Fibroblast of mammary gland (primary cell): ENCODE data around the gene CTIF.

ENCODE experiments used
- DNase-seq: peaks from one replicate; pipeline ENCODE4 v3.0.0-alpha.2; 2010; ENCODE audit warnings: low read depth
- H3K4me3 ChIP-seq: 2 replicates; pipeline ENCODE4 v1.5.1; 2011; ENCODE audit warnings: low read depth, mild to moderate bottlenecking, low read length, moderate library complexity; ENCODE audit not compliant: control insufficient read depth
- TF ChIP-seq, protein P1 (sequence below): conservative IDR thresholded peaks from 2 replicates; pipeline ENCODE4 v1.5.1; 2011; ENCODE audit warnings: low read depth, low read length, inconsistent platforms; ENCODE audit not compliant: control insufficient read depth, insufficient read depth

The CTIF gene

GRCh38 chr18:48831802-48832201 is 293.0 kb downstream of the CTIF start:
- H3K4me3 ChIP-seq, result no peak overlapping the region
- TF ChIP-seq, protein P1, sequence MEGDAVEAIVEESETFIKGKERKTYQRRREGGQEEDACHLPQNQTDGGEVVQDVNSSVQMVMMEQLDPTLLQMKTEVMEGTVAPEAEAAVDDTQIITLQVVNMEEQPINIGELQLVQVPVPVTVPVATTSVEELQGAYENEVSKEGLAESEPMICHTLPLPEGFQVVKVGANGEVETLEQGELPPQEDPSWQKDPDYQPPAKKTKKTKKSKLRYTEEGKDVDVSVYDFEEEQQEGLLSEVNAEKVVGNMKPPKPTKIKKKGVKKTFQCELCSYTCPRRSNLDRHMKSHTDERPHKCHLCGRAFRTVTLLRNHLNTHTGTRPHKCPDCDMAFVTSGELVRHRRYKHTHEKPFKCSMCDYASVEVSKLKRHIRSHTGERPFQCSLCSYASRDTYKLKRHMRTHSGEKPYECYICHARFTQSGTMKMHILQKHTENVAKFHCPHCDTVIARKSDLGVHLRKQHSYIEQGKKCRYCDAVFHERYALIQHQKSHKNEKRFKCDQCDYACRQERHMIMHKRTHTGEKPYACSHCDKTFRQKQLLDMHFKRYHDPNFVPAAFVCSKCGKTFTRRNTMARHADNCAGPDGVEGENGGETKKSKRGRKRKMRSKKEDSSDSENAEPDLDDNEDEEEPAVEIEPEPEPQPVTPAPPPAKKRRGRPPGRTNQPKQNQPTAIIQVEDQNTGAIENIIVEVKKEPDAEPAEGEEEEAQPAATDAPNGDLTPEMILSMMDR, result no peak
- DNase-seq, result no peak

DNA sequence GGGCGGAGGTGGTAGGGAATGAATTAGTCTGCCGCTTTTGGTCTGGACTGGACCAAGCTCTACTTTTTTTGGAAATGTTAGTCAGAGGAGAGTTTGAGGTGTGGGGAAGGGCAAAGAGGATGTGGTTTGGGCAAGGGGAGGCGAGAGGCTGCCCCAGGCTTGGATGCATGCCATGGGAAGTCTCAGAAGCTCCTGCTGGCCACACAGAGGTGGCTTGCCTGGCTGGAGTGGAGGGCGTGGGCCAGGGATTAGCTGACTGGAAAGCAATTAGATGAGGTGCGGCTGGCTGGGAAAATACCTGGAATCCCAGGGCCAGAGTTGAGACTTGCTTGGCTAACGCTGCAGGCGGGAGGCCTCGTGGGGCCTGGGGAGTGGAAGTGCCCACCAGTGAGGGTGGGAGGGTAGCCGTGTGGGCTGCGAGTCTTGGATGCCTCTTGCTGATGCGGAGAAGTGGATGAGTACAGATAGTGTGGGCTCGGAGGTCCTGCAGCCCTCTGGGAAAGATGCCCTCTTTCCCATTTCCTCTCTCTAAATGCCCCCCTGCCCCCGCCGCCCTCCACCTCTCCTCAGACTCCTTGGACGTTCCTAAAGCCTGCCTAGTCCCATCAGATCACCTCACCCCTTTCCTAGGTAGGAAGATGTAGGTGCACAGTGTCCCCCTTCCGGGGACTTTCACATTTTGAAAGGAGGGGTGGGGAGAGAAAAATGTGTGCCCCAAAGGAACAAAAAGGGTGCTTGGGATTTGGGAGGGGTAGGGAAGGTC is 294.3 kb downstream of the CTIF start:
- no peak overlapping the region for H3K4me3 ChIP-seq
- DNase-seq, result peak; percentile 74
- TF ChIP-seq, protein P1, result no peak

GRCh38 chr18:48833701-48834412 is 295.0 kb downstream of the CTIF start:
- DNase-seq, result peak; percentile 14
- peak overlapping the region; percentile 2 for H3K4me3 ChIP-seq
- TF ChIP-seq, protein P1, result no peak

DNA sequence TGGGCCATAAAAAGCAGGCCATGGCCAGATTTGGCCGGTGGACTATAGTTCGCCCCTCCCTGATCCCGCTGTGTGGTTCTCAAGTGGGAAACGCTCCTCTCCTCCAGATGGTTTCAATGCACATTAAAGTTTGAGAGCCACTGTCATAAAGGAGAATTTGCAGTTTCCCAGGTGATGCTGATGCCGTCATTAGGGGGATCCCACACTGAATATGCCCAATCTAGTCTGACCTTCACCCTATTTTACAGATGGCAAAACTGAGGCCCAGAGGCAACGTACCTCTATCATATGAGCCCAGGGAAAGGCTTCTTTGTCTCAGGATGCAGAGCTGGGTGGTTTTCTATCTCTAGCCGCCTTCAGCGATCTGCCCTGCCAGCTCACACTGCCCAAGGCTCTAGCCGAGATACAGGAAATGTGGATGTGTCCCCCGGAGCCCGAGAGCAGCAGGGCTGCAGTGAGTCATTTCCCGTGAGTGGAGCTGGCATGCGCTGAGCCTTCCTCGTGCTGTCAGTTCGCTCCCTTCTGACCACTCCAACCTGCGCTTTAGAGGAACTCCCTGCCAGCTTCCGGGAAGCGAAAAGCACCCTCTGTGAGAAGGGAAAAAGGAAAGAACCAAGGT is 295.7 kb downstream of the CTIF start:
- H3K4me3 ChIP-seq, result peak overlapping the region; percentile 27
- TF ChIP-seq, protein P1, result no peak
- peak; percentile 93 for DNase-seq

GRCh38 chr18:48835119-48835518 is 296.3 kb downstream of the CTIF start:
- TF ChIP-seq, protein P1, result no peak
- DNase-seq, result no peak
- no peak overlapping the region for H3K4me3 ChIP-seq

DNA sequence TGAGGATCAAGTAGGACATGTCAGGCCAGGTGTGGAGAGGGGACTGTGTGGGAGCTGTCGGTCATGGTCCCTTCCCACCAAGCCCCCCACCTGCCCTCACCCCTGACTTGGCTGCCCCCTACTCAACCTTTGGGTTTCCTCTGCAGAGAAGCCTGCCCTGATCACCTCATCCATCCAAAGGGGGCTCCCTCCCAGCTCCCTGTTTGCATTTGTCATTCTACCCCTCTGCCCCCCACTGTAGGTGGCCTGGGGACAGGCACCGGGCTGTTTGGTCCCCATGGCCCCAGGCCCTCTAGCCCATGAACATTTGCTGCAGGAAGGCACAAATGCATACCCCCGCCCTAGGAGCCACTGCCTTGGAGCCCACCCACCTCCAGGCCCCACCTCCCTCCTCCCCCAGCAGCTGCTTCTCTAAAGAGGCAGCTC is 296.9 kb downstream of the CTIF start:
- no peak for DNase-seq
- H3K4me3 ChIP-seq, result no peak overlapping the region
- TF ChIP-seq, protein P1, result no peak
